ENCODE measurements around the gene WDR88. TPM values are rescaled to one million over a fixed set of nuclear protein-coding genes. Genes with fewer than 3 reads are reported as not detected.

Gene WDR88
- total and polyA plus RNA-seq, 2 donors (not counting 3 experiments of a cell fraction or from before 2014, with no cell fraction given) = not detected

DNA sequence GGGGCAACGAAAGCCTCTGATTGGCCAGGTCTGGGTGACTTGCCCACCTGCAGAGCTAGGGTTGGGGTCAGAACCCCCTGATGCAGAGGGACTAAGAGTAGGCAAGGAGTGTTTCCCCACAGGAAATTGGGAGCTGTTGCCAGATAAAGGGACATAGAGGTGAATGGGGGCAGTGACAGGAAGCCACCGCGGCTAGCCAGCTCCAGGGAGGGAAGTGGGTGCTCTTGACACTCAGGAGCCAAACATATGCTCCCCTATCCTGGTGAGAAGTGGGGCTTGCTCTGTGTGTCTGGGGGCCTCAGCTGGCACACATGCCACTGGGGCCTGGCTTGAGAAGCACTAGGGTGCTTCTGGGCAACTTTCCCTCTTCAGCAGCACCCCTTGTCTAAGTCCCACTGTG, 26.0 kb downstream of the WDR88 start:
- Histone ChIP-seq H2AFZ (ENCODE audit: low read depth, low read length) (no peak overlapping the region), H3K27me3 (ENCODE audit: control insufficient read depth in 2 of 2, insufficient read depth in 2 of 2, low read length in 2 of 2) (no peaks in the 10 kb centered on the region), H3K79me2 (ENCODE audit: control insufficient read depth, insufficient read depth, low read length) (no peaks in the 10 kb centered on the region), H3K4me3 (replicated peaks in 1 of 3; ENCODE audit: insufficient read depth in 1 of 3, low read depth in 1 of 3, low read length in 3 of 3) (no peak overlapping the region), H3K9me3 (replicated peaks; ENCODE audit: control insufficient read depth, insufficient read depth, low read length) (no peaks in the 10 kb centered on the region), H3K9ac (replicated peaks; ENCODE audit: extremely low read depth, insufficient read depth, low read length) (no peak overlapping the region), H3K4me1 (ENCODE audit: control insufficient read depth, extremely low read depth, insufficient read depth, low read length) (no peaks in the 10 kb centered on the region), H4K20me1 (replicated peaks; ENCODE audit: control insufficient read depth, extremely low read depth, insufficient read depth, low read length) (no peaks in the 10 kb centered on the region), H3K4me2 (ENCODE audit: insufficient read depth, low read length) (no peak overlapping the region), H3K36me3 (ENCODE audit: control insufficient read depth in 2 of 2, extremely low read depth in 1 of 2, insufficient read depth in 2 of 2, low read length in 2 of 2) (no peaks in the 10 kb centered on the region), H3K9me1 (replicated peaks; ENCODE audit: control insufficient read depth, extremely low read depth, insufficient read depth, low read length) (no peaks in the 10 kb centered on the region), H3K27ac (ENCODE audit: insufficient read depth, low read depth, low read length) (no peak overlapping the region)
- DNase-seq (ENCODE audit: low read depth, low spot score) = no peak
- ChIA-PET POLR2A (no interaction called here), CTCF (interaction anchor here (1.4 to 1.9 kb wide), 2 partner anchors 19 to 26 kb away, joined by 4 to 9 read pairs; no protein-coding TSS in a partner anchor)
- intact Hi-C loops (cut with micrococcal nuclease) (no loop called here), dilution Hi-C loops (cut with MboI; ENCODE audit: extremely low pct_ligation_motif_present, low sequenced_read_pairs) (no loop called here)
- no TSS peak for BruUV-seq (replicated peaks)
- TF ChIP-seq FOS (IDR thresholded peaks at IDR 0.05; ENCODE audit: borderline replicate concordance, insufficient read depth, low read length) = no peak
- TF ChIP-seq, protein P1, sequence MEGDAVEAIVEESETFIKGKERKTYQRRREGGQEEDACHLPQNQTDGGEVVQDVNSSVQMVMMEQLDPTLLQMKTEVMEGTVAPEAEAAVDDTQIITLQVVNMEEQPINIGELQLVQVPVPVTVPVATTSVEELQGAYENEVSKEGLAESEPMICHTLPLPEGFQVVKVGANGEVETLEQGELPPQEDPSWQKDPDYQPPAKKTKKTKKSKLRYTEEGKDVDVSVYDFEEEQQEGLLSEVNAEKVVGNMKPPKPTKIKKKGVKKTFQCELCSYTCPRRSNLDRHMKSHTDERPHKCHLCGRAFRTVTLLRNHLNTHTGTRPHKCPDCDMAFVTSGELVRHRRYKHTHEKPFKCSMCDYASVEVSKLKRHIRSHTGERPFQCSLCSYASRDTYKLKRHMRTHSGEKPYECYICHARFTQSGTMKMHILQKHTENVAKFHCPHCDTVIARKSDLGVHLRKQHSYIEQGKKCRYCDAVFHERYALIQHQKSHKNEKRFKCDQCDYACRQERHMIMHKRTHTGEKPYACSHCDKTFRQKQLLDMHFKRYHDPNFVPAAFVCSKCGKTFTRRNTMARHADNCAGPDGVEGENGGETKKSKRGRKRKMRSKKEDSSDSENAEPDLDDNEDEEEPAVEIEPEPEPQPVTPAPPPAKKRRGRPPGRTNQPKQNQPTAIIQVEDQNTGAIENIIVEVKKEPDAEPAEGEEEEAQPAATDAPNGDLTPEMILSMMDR (IDR thresholded peaks at IDR 0.05; ENCODE audit: extremely low read depth in 1 of 2, insufficient read depth in 1 of 2, low read depth in 1 of 2, low read length in 2 of 2) = no peak
- TF ChIP-seq JUN (IDR thresholded peaks at IDR 0.05; ENCODE audit: borderline replicate concordance, insufficient read depth, insufficient read length, low read depth) = no peak
- TF ChIP-seq GATA2 (IDR thresholded peaks at IDR 0.05; ENCODE audit: insufficient read depth, insufficient read length, low read depth, low read length) = no peak
- TF ChIP-seq EZH2 (IDR thresholded peaks at IDR 0.05; ENCODE audit: borderline replicate concordance, low read depth, low read length, severe bottlenecking) = no peak
- FAIRE-seq = no peak

DNA sequence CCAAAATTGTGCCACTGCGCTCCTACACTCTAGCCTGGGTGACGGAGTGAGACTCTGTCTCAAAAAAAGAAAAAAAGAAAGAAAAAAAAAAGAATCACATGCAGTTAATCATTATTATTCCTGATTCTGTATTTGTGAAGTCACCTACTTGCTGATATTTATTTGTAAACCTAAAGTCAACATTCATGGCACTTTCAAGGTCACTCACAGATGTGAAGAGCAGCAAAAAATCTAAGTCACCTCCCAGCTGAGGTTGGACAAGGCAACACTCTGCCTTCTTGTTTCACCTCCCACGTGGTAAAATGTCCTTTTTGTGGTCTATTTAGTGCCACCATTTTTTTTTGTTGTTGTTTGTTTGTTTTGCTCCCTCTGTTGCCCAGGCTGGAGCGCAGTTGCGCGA, 26.5 kb downstream of the WDR88 start:
- H3K9ac ChIP-seq (replicated peaks; ENCODE audit: extremely low read depth, insufficient read depth, low read length) = no peak overlapping the region
- H3K4me3 ChIP-seq (replicated peaks in 1 of 3; ENCODE audit: insufficient read depth in 1 of 3, low read depth in 1 of 3, low read length in 3 of 3) = no peak overlapping the region
- intact Hi-C loops (cut with micrococcal nuclease) = no loop called here
- no peaks in the 10 kb centered on the region for H3K79me2 ChIP-seq (ENCODE audit: control insufficient read depth, insufficient read depth, low read length)
- no TSS peak for BruUV-seq (replicated peaks)
- POLR2A ChIA-PET = no interaction called here
- H3K4me2 ChIP-seq (ENCODE audit: insufficient read depth, low read length) = no peak overlapping the region
- H3K27ac ChIP-seq (ENCODE audit: insufficient read depth, low read depth, low read length) = no peak overlapping the region
- no peaks in the 10 kb centered on the region for H3K36me3 ChIP-seq (ENCODE audit: control insufficient read depth in 2 of 2, extremely low read depth in 1 of 2, insufficient read depth in 2 of 2, low read length in 2 of 2)
- H3K9me1 ChIP-seq (replicated peaks; ENCODE audit: control insufficient read depth, extremely low read depth, insufficient read depth, low read length) = no peaks in the 10 kb centered on the region
- H3K9me3 ChIP-seq (replicated peaks; ENCODE audit: control insufficient read depth, insufficient read depth, low read length) = no peaks in the 10 kb centered on the region
- DNase-seq (ENCODE audit: low read depth, low spot score) (no peak), FAIRE-seq (no peak)
- TF ChIP-seq GATA2 (IDR thresholded peaks at IDR 0.05; ENCODE audit: insufficient read depth, insufficient read length, low read depth, low read length) = no peak
- TF ChIP-seq, protein P2, sequence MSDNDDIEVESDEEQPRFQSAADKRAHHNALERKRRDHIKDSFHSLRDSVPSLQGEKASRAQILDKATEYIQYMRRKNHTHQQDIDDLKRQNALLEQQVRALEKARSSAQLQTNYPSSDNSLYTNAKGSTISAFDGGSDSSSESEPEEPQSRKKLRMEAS (IDR thresholded peaks at IDR 0.05; ENCODE audit: insufficient read depth, insufficient read length) = no peak
- TF ChIP-seq, protein P1 (IDR thresholded peaks at IDR 0.05; ENCODE audit: extremely low read depth in 1 of 2, insufficient read depth in 1 of 2, low read depth in 1 of 2, low read length in 2 of 2) = no peak
- H3K4me1 ChIP-seq (ENCODE audit: control insufficient read depth, extremely low read depth, insufficient read depth, low read length) = no peaks in the 10 kb centered on the region
- H3K27me3 ChIP-seq (ENCODE audit: control insufficient read depth in 2 of 2, insufficient read depth in 2 of 2, low read length in 2 of 2) = no peaks in the 10 kb centered on the region
- CTCF ChIA-PET = interaction anchor here (1.4 to 4.9 kb wide), 2 partner anchors 19 to 26 kb away, joined by 4 to 39 read pairs; no protein-coding TSS in a partner anchor
- no peak overlapping the region for H2AFZ ChIP-seq (ENCODE audit: low read depth, low read length)
- no peaks in the 10 kb centered on the region for H4K20me1 ChIP-seq (replicated peaks; ENCODE audit: control insufficient read depth, extremely low read depth, insufficient read depth, low read length)
- dilution Hi-C loops (cut with MboI; ENCODE audit: extremely low pct_ligation_motif_present, low sequenced_read_pairs) = no loop called here
